ENCODE results near the gene MAPK1IP1L.
"Not testable (repeated sequence)": the region's sequence is repeated elsewhere in the genome, so short reads cannot be mapped to it uniquely, and the experiment has no call there.

MAPK1IP1L gene

DNA sequence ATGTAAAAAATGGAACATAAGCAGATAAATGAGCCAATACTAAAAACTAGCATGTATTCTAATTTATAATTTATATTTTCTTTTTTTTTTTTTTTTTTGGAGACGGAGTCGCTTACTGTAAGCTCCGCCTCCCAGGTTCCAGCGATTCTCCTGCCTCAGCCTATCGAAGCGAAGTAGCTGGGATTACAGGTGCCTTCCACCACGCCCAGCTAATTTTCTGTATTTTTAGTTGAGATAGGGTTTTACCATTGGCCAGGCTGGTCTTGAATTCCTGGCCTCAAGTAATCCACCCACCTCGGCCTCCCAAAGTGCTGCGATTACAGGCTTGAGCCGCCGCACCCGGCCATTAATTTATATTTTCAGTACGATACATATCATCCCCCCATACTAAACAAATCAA is 2.7 kb downstream of the MAPK1IP1L start:
- DNase-seq (ENCODE audit: low spot score) (no peak), FAIRE-seq (no peak)

DNA sequence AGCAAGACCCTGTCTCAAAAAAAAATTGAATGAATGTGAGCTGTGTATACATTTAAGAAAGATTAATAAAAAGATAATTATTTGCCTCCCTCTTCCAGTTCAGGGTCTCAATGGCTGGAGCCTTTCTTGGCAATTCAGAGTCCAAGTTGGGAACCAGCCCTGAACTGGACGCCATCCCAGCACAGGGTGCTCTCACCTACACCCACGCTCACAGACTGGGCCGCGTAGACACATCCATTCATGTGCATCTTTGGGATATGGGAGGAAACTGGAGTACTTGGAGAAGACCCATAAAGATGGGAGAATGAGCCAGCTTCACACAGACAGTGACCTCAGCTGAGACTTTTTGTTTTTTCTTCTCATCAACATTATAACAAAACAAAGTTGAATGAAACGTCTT is 6.5 kb downstream of the MAPK1IP1L start:
- no peak for FAIRE-seq

GRCh38 chr14:55059333-55059732 is 7.9 kb downstream of the MAPK1IP1L start:
- DNase-seq (ENCODE audit: low spot score) (no peak), FAIRE-seq (no peak)

More for the DNA sequence above, 6.5 kb downstream of the MAPK1IP1L start:
- DNase-seq (ENCODE audit: low spot score) = no peak

GRCh38 chr14:55062517-55063351 is 11.3 kb downstream of the MAPK1IP1L start:
- DNase-seq (ENCODE audit: low spot score) = no peak
- no peak for FAIRE-seq

DNA sequence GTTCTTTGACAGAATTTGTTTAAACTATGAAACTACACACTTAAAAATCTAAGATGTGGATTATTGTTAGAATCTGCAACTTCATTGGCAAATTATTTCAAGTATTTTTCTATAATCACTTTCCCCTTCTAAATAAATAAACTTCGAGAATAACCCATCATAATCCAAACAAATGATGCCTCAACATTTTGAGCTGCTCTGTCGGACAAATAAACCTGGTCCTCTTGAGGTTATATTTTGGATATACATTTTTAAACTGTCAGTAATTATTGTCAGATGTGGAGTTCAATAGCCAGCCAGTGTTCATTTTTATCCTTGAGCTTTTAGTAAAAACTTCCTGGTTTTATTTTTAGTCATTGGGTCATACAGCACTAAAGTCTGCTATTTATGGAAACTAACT is 13.4 kb downstream of the MAPK1IP1L start:
- FAIRE-seq; DNase-seq (ENCODE audit: low spot score): not testable (repeated sequence)

GRCh38 chr14:55065411-55065810 is 14.0 kb downstream of the MAPK1IP1L start:
- FAIRE-seq = no peak

DNA sequence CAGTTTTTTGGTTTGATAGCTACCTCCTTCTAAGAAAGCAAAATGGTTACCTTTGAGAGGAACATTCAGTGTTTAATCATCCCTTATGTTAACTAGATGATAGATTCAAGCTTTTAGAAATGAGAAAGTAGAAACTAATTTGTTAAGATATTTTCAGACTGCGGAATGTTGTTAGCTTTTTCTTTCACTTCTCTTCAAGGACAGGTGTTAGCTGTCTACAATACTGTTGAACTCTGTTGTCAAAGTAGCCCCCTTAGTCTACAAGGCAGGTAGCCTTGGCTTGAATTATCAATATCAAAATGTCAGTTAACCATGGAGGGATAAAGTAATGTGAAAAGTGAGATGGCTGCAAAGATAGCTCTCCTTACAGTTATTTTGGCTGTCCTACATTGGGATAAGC is 14.8 kb downstream of the MAPK1IP1L start:
- no peak for DNase-seq (ENCODE audit: low spot score)
- no peak for FAIRE-seq

More at GRCh38 chr14:55065411-55065810, 14.0 kb downstream of the MAPK1IP1L start:
- no peak for DNase-seq (ENCODE audit: low spot score)

DNA sequence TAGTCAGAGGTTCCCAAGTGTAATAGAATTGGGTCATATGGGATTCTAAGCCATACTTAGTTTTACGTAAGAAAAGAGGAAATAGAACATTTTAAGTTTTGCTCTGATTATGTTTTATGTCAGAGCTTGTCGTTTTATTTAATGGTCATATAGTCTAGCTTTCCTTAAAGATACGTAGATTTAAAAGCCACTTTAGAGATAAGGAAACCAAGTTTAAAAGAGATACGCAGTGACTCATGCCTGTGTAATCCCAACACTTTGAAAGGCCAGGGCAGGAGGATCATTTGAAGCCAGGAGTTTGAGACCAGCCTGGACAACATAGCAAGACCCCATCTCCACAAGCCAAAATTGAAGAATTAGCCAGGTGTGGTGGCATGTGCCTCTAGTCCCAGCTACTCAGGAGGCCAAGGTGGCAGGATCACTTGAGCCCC is 19.5 kb downstream of the MAPK1IP1L start:
- peak; percentile 25 for DNase-seq (ENCODE audit: low spot score)
- no peak for FAIRE-seq

DNA sequence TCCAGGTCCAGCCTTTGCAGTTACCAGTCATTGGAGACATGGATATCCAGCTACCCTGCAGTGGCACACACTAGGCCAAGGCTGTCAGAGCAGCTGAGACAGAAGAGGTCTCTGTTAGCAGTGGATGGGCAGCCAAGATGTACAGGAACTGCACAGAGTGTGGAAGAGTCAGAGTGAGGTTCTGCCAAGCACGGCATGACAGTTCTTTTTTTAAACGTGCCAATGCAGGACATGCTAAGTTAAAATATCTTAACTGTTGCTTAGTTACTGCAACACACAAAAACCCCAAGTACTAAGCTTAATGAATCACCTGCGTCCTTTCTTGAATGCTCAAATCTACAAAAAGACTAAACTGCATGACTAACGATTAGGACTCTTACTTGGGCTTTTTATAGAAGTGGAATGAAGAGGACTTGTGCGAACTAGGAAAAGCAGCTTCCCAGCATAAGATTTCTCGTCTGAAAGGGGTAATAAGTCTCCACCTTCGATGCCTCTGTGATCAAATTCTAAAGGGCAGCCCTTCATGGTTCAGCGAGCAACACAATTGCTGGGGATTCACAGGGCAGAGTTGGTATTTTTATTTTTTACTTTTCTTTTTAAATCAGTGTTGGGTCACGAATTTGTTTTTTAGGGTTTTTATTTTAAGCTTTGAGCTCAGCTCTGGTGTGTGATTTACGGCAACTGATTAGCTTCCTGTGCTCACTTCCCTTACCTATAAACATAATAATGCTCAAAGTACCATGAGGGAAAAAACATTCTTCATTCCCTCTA is 20.6 kb downstream of the MAPK1IP1L start:
- FAIRE-seq (peak; percentile 40), DNase-seq (ENCODE audit: low spot score) (peak; percentile 83)

- DNase-seq (ENCODE audit: low spot score) (no peak), FAIRE-seq (no peak)
These were observed 22.4 kb downstream of the MAPK1IP1L start for GRCh38 chr14:55073856-55074255.

- DNase-seq (ENCODE audit: low spot score) (no peak), FAIRE-seq (no peak)
These were observed 23.2 kb downstream of the MAPK1IP1L start for GRCh38 chr14:55074662-55075061.

- no peak for FAIRE-seq
- DNase-seq (ENCODE audit: low spot score) = no peak
These were observed 24.3 kb downstream of the MAPK1IP1L start for GRCh38 chr14:55075628-55076175.

GRCh38 chr14:55077170-55078151 is 26.0 kb downstream of the MAPK1IP1L start:
- no peak for FAIRE-seq

DNA sequence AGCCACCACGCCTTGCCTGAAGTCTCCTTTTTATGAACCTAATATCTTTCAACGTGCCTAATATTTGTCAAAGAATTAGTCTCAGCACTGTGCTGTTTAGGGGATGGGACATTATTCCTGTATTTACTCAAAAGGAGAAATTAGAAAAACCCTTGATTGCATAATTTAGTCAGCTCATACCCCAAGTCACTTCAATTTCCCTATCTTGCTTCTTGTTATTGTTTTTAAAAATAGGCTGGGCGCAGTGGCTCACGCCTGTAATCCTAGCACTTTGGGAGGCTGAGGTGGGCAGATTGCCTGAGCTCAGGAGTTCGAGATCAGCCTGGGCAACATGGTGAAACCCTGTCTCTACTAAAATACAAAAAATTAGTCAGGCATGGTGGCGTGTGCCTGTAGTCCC is 28.5 kb downstream of the MAPK1IP1L start:
- DNase-seq (ENCODE audit: low spot score); FAIRE-seq: not testable (repeated sequence)

More at GRCh38 chr14:55077170-55078151, 26.0 kb downstream of the MAPK1IP1L start:
- no peak for DNase-seq (ENCODE audit: low spot score)

GRCh38 chr14:55084401-55085059 is 33.1 kb downstream of the MAPK1IP1L start:
- no peak for FAIRE-seq
- no peak for DNase-seq (ENCODE audit: low spot score)

DNA sequence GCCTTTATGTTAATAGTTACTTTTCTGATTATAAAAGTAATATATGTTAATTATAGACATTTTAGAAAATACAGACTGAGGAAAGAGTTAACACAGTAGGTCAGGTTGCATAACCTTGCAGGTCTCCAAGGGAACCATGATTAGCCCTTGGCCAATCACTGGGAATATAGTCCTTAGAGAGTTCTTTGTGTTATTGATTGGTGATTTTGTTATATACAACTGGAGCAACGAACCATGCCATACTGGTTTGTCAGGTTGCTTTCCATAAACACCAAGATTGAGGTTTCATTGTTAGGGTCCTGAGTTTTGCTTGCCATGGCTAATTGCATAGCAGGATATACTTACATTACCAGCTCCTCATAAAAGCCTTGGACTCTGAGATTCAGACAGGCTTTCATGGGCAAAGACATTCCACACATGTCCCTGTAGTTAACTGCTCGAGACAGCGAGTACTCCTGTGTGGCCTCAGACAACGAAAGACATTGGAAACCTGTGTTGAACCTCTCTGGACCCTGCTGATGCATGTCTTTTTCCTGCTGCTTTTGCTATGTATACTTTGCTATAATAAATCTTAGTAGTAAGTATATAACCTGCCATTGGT is 33.7 kb downstream of the MAPK1IP1L start:
- no peak for DNase-seq (ENCODE audit: low spot score)
- no peak for FAIRE-seq

DNA sequence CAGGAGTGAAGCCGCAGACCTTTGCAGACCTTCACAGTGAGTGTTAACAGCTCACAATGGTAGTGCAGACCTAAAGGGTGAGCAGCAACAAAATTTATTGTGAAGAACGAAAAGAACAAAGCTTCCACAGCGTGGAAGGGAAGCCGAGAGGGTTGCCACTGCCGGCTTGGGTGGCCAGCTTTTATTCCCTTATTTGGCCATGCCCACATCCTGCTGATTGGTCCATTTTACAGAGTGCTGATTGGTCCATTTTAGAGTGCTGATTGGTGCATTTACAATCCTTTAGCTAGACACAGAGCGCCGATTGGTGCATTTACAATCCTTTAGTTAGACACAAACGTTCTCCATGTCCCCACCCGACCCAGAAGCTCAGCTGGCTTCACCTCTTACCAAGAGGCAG is 35.5 kb downstream of the MAPK1IP1L start:
- no peak for DNase-seq (ENCODE audit: low spot score)
- FAIRE-seq = no peak

DNA sequence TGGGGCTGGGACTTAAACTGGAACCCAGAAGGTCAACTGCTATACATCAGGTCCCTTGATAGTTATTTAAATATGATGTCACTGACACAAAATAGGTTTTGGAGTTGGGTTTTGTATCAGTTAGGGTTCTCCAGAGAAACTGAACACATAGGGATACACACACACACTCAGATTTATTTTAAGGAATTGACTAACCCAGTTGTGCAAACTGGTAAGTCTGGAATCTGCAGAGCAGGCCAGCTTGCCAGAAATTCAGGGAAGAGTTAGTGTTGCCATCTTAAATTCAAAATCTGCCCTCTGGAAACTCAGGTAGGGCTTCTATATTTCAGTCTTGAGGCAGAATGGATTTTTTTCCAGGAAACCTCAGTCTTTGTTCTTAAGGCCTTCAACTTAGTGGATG is 36.9 kb downstream of the MAPK1IP1L start:
- FAIRE-seq (no peak), DNase-seq (ENCODE audit: low spot score) (no peak)

GRCh38 chr14:55092341-55092740 is 40.9 kb downstream of the MAPK1IP1L start:
- FAIRE-seq (no peak), DNase-seq (ENCODE audit: low spot score) (no peak)

Data from RCC 7860 (cell line).